ENCODE results near the gene BLMH. TPM values are rescaled to one million over a fixed set of nuclear protein-coding genes. Genes with fewer than 3 reads are reported as not detected.

BLMH gene
- 49.0 and 52.3 TPM in 2 replicates for total RNA-seq (2014; rRNA removed; shearing (Covaris generic))

- DNase-seq (ENCODE audit: low read depth): peak; percentile 92
Measured at GRCh38 chr17:30291543-30292285, at the start of gene BLMH. Gene BLMH (minus strand): TSS chr17:30291944. CDS start chr17:30291819, 125 bp downstream.

- DNase-seq (ENCODE audit: low read depth): no peak
Measured at GRCh38 chr17:30340801-30341356, 49.1 kb upstream of the BLMH start.

- no peak for DNase-seq (ENCODE audit: low read depth)
Measured at GRCh38 chr17:30339086-30339485, 47.3 kb upstream of the BLMH start.

GRCh38 chr17:30337393-30337999 is 45.8 kb upstream of the BLMH start:
- no peak for DNase-seq (ENCODE audit: low read depth)

- peak; percentile 60 for DNase-seq (ENCODE audit: low read depth)
Measured at GRCh38 chr17:30336369-30337171, 44.8 kb upstream of the BLMH start.

- no peak for DNase-seq (ENCODE audit: low read depth)
Measured at GRCh38 chr17:30334421-30334820, 42.7 kb upstream of the BLMH start.

GRCh38 chr17:30333503-30334360 is 42.0 kb upstream of the BLMH start, which contains the start of gene TMIGD1:
Gene TMIGD1 (minus strand): TSS chr17:30334057. CDS start chr17:30332133, 1,924 bp downstream.
- no peak for DNase-seq (ENCODE audit: low read depth)

- no peak for DNase-seq (ENCODE audit: low read depth)
Measured at GRCh38 chr17:30332057-30332542, 40.4 kb upstream of the BLMH start.

GRCh38 chr17:30326809-30327208 is 35.1 kb upstream of the BLMH start:
- no peak for DNase-seq (ENCODE audit: low read depth)

- DNase-seq (ENCODE audit: low read depth): no peak
Measured at GRCh38 chr17:30324723-30325122, 33.0 kb upstream of the BLMH start.

GRCh38 chr17:30323895-30324319 is 32.2 kb upstream of the BLMH start:
- DNase-seq (ENCODE audit: low read depth): peak; percentile 64

GRCh38 chr17:30323262-30323894 is 31.6 kb upstream of the BLMH start:
- peak; percentile 37 for DNase-seq (ENCODE audit: low read depth)

GRCh38 chr17:30321314-30321713 is 29.6 kb upstream of the BLMH start:
- DNase-seq (ENCODE audit: low read depth): no peak

- no peak for DNase-seq (ENCODE audit: low read depth)
Measured at GRCh38 chr17:30318155-30318554, 26.4 kb upstream of the BLMH start.

- no peak for DNase-seq (ENCODE audit: low read depth)
Measured at GRCh38 chr17:30316736-30317135, 25.0 kb upstream of the BLMH start.

- no peak for DNase-seq (ENCODE audit: low read depth)
Measured at GRCh38 chr17:30315106-30315505, 23.4 kb upstream of the BLMH start.

- DNase-seq (ENCODE audit: low read depth): no peak
Measured at GRCh38 chr17:30314474-30314873, 22.7 kb upstream of the BLMH start.

- DNase-seq (ENCODE audit: low read depth): no peak
Measured at GRCh38 chr17:30312226-30312625, 20.5 kb upstream of the BLMH start.

GRCh38 chr17:30310562-30310961 is 18.8 kb upstream of the BLMH start:
- no peak for DNase-seq (ENCODE audit: low read depth)

GRCh38 chr17:30309591-30309990 is 17.8 kb upstream of the BLMH start:
- no peak for DNase-seq (ENCODE audit: low read depth)

Measured in Daoy (cell line).